Transverse colon (tissue), 4 donors: ENCODE data around the gene TERF2IP.

Experiments
- CTCF ChIP-seq, 5 experiments: fragments of 200-600 bp in 3 of 5; fragments of 450-650 bp in 2 of 5; sonication (generic) in 3 of 5; IDR thresholded peaks; 1 replicate in 2 of 5; 2 replicates in 3 of 5; pipeline ENCODE4 v1.5.1; 2016 to 2017; ENCODE audit warnings: antibody characterized with exemption in 5 of 5, inconsistent platforms in 3 of 5, mild to moderate bottlenecking in 2 of 5, moderate library complexity in 1 of 5
- EP300 ChIP-seq: sonication (generic); formaldehyde crosslinking; IDR thresholded peaks from one replicate; pipeline ENCODE4 v1.6.1; 2017; ENCODE audit warnings: antibody characterized with exemption, low read depth
- POLR2AphosphoS5 ChIP-seq, 3 donors: sonication (generic); formaldehyde crosslinking; IDR thresholded peaks; one replicate each; pipeline ENCODE4 v1.6.1; 2016; ENCODE audit warnings: antibody characterized with exemption in 3 of 3

GRCh38 chr16:75697571-75697970 is 50.0 kb downstream of the TERF2IP start:
- no peak for TF ChIP-seq CTCF (IDR thresholded peaks at IDR 0.05)
- TF ChIP-seq EP300, result no peak
- no peak for TF ChIP-seq POLR2AphosphoS5 (IDR thresholded peaks at IDR 0.05)
